ENCODE measurements around the gene ATP8A2. TPM values are rescaled to one million over a fixed set of nuclear protein-coding genes. Genes with fewer than 3 reads are reported as not detected.
A peak's percentile ranks its signal among the peaks of the same experiment; 100 is the strongest.

Gene ATP8A2
- total RNA-seq, 1 experiment from 2014 or later: 1.1 TPM

DNA sequence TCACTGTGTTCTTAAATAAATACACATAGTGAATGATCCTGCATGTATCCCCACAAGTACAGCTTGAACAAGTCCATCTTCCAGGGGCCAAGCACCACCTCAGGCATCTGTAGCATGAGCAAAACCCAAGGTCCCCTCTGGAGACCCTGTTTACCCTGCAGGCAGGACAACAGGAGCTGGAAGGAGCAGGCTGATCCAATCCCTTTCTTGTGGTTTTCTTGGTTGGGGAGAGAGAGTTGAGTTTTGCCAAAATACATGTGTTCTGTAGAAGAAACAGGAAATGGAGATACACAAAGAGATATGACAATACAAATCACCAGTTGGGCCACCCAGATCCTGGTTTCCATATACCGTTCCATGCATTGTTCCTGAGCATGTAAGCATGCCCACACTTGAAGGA, 587.2 kb downstream of the ATP8A2 start:
- DNase-seq (ENCODE audit: low spot score): no peak

GRCh38 chr13:25961294-25961693, 589.5 kb downstream of the ATP8A2 start:
- DNase-seq (ENCODE audit: low spot score): no peak

DNA sequence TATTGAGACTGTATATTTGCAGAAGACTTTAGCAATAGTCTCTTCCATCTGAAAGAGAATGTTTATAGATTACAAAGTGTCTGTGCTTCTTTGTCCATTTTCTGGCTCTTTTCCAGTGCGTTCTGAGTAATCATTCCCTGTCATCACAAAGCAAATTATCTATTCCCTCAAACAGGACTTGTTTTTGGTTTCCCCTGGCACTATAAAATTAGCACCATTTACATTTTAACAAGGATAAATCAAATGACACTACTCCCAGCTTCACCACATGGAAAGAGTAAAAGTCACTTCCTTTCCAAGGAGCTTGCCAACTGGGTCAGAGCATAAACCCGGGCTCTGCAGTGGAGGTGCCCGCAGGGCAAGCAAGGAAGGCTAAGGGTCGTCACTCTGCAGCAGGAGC, 591.9 kb downstream of the ATP8A2 start:
- no peak for DNase-seq (ENCODE audit: low spot score)

DNA sequence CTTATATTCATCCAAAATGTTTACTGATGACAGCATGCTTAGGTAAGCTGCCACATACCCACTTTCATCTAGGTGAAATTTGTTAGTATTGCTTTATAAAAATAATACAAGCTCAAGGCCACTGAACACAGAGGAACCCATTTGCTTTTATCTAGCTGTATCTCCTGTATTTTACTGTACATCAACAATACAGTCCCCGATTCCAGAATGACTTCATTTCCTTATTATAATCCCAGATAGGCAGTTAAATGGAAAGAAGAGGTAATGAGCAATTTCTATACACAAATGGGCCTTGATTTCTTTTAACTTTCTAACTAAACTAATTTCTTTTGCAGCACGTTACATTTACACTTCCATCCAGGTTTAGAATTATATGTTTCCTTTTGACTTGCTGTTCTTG, 593.8 kb downstream of the ATP8A2 start:
- DNase-seq (ENCODE audit: low spot score): no peak

DNA sequence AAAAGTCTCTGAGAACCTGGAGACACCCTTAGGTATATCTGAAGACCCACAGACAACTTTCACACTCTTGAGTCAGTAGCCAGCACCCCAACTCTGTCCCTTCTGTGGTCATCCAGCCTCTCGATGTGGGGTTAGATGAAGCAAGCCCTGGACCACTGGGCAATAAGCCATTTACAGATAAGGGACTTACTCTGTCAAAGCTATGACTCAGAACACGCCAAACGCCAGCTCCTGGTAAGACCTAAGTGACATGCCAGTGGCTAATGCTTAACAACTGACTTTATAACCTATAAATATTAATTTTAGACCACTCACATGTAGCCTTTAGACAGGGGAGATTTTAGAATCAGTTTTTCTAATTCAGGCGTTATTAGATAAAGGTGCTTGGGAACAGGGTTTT, 594.3 kb downstream of the ATP8A2 start:
- DNase-seq (ENCODE audit: low spot score): peak; percentile 39

DNA sequence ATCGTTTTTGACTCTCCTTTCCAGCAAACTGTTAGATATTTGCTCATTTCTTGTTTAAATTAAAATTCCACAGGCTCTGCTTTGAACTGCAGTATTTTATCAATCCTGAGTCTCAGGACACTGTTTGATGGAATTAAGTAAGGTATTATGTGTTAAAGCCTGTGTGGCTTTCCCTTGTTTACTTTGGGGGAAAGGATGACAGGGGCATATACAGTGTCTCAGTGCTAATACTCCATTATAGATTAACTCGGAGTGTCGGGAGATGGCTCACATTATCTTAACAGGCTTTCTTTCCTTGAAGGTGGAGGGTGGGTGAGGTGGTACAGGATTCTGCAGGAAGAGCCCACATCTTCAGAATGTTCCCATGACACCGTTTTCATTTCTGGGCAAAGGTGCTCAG, 595.4 kb downstream of the ATP8A2 start:
- no peak for DNase-seq (ENCODE audit: low spot score)

GRCh38 chr13:25971047-25971446, 599.3 kb downstream of the ATP8A2 start:
- DNase-seq (ENCODE audit: low spot score): no peak

- no peak for DNase-seq (ENCODE audit: low spot score)
Observed at GRCh38 chr13:25971459-25972145, 599.8 kb downstream of the ATP8A2 start.

DNA sequence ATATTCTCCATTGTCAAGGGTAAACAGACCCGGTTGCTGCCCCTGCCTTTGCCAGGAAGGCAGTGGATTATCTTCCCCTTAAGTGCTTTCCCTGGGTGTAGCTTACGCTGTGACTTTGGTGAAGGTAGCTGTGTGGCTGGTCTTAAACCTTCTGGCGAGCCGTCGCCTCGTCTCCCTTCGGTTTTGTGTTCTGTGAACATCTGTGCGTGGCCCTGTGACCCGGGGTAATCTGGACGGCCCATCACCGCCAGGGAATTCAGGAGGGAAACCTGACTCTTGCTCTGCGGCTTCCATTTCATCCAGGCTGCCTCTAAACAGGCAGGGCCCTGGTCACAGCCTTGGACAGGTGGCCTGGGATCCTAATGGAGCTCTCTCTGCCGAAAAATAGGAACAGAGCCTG, 601.3 kb downstream of the ATP8A2 start:
- DNase-seq (ENCODE audit: low spot score): no peak

GRCh38 chr13:25973576-25973975, 601.8 kb downstream of the ATP8A2 start:
- no peak for DNase-seq (ENCODE audit: low spot score)

GRCh38 chr13:25977216-25977615, 605.4 kb downstream of the ATP8A2 start:
- DNase-seq (ENCODE audit: low spot score): no peak

- DNase-seq (ENCODE audit: low spot score): no peak
Observed at GRCh38 chr13:25977671-25978070, 605.9 kb downstream of the ATP8A2 start.

GRCh38 chr13:25978961-25979360, 607.2 kb downstream of the ATP8A2 start:
- no peak for DNase-seq (ENCODE audit: low spot score)

GRCh38 chr13:25979371-25979770, 607.6 kb downstream of the ATP8A2 start:
- no peak for DNase-seq (ENCODE audit: low spot score)

DNA sequence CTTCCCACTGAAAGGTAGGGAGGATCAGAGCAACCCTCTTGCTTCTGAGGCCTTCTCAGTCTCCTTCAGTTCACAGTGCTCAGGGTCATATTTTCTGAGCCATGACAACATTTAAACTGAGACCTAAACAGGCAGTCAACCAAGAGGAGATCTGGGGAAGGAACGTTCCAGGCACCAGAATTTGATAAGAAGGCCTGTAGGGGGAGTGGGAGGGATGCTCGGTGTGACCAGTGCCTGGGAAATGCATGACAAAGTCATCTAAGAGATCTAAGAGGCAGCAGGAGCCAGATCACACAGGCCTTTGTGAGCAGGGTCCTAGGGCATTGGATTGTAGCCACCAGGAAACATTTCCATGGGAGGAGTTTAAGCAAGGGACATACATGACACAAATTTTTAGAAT, 608.5 kb downstream of the ATP8A2 start:
- peak; percentile 29 for DNase-seq (ENCODE audit: low spot score)

DNA sequence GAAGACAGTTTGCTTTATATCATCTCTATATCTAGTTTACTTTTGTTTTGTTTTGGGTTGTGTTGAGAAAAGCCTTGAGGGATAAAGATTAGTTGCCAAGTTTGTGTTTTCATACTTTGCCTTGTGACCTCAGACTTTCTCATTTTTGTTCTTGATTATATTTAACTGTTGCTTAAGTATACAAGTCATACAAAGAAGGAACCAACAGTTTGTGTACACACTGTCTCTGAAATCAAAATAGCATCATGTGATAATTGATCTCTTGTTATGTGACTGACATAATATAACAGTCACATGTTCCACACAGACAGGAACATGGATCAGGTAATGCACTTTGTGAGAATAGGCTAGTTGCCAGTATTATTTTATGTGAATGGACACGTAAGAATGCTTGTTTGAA, 609.3 kb downstream of the ATP8A2 start:
- no peak for DNase-seq (ENCODE audit: low spot score)

DNA sequence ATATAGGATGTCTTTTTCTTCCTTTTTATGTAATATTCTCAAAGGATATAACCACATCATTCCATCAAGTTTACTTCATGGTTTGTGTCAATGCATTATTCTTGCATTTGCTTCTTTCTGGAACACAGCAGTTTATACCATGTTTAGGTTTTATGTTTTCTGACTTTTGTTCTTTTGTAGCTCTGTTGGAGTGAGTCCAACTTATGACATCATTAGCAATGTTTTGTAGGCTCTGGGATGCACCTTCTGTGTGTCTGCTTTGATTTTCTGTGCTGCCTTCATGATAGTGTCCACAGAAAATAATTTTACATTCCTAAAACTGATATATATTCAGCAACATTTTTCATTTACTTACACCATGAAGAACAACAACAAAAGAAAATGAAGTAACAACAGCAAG, 611.1 kb downstream of the ATP8A2 start:
- no peak for DNase-seq (ENCODE audit: low spot score)

DNA sequence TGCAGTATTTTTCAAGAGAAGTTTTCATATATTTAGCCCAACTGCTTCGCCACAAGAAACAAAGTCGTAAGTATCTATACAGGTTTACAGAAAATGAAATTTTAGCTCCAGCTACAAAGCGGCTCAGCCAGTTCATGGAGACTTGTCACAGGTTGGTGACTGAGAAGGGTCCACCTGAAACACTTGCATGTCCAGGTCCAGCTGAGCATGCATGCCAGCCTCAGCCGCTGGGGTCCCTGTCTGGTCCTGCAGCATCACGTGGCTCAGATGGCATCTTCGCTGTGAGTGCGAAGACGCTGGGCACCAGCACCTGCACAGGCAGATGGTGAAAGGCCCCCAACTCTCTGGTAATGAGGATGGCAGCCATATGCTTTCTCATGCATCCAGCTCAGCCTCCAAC, 616.2 kb downstream of the ATP8A2 start:
- no peak for DNase-seq (ENCODE audit: low spot score)

- no peak for DNase-seq (ENCODE audit: low spot score)
Observed at GRCh38 chr13:25988661-25989060, 616.9 kb downstream of the ATP8A2 start.

DNA sequence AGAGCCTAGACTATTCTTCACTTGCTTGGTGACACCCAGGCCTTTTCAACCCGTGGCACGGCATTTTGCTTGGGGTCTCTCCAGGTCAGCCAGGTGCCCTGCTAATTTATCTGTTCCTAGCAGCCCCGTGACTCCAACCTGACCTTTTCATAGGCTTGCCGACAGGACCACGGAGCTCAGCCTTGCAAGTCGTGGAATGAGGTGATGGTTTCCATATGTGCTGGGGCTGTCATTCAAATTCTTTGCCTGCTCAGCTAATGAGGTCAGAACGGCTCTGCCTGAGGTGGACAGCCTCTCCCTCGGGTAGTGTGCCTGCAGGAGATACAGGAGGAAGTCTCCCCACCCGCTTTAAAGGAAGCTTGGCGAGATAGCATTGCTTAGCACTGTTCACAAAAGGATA, 619.0 kb downstream of the ATP8A2 start:
- no peak for DNase-seq (ENCODE audit: low spot score)

DNA sequence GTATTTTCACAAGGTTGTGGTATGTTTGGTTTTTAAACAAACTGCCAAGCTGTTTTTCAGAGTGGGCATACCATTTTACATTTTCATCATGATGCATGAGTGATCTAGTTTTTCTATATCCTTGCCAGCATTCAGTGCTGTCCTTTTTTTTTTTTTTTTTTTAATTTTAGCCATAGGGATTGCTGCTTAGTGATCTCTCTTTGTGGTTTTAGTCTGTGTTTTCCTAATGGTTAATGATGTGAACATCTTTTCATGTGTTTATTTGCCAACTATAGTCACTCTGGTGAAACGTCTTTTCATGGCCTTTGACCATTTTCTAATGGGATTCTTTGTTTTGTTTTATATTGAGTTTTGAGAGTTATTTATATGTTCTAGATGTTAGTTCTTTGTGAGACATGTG, 620.3 kb downstream of the ATP8A2 start:
- peak; percentile 5 for DNase-seq (ENCODE audit: low spot score)

DNA sequence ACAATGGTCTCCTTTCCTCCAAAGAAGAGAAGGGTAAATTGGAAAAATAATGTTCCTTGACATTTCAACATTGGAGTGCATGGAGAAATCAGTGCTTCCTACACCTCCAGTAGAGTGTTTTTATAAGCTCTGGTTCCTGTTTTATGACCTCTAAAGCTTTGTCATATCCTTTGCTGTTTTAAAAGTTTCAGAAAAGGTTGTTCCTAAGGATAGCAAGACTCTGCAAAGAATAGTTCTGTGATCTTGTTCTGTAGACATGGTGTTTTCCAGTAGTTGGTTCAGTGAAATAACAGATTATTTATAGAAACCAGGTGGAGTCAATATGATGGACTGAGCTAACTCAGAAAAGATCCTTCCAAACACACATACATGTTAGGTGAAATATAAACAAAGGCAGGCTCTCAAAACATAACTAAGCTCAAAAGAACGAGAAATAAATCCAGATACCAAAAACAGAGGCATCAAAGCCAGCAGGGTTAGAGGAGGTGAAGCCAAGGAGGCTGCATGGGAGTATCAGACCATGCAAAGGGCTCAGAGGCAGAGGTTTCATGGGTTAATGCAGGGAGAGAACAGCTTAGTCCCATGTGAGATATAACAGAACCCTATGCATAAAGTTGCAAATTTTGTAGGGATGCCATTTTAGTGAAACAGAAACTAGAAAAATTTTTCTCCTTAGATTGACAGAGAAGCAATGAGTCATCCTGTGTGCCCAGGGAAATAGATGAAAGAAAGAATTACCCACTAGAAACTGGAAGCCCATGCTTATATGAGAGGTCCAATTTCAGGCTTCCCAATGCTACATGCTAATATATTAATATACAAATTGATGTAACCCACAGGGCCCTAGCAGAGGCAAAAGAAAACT, 635.7 kb downstream of the ATP8A2 start:
- DNase-seq (ENCODE audit: low spot score): no peak

DNA sequence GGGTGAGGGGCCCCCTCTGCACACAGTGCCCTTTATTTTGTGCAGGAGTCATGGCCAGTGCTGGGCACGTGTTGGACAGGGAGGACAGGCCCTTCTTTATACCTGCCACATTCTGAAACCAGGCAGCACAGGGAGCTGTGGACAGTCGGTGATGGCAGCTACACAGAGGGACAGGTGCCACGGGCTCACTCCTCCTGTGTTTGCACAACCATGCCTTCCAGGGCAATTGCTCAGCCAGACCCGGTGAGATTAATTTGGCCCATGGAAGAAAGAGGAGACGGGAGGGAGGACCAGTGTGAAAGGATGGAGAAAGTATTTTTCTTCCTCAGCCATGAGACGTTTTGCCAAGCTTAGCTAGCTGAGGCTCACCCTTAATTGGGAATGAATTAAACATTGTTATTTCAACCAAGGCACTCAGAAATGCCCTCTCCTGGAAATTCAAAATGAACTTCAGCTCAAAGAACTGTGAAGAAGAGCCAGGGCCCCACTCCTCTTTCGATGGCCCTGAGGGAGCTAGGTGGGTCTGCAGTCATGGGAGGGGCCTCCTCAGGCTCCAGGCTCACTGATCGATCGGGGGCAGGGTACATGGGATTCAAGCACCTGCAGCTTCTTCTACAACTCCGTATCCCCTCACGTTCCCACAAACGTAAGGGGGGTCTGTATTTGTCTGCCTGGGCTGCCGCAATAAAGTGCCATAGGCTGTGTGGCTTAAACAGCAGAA, 638.9 kb downstream of the ATP8A2 start:
- DNase-seq (ENCODE audit: low spot score): no peak

Data from H4 (cell line).